Astrocyte (in vitro differentiated cells and primary cell): ENCODE measurements around the gene RIN1. TPM values are rescaled to one million over a fixed set of nuclear protein-coding genes. Genes with fewer than 3 reads are reported as not detected.

ENCODE experiments used
- DNase-seq: peaks from one replicate; pipeline ENCODE4 v3.0.0-alpha.2; 2010; ENCODE audit warnings: low read depth
- FAIRE-seq: peaks from 2 replicates; lab custom pipeline; 2011; peaks lifted over from hg19 to GRCh38; lab: Jason Lieb, UNC
- H2AFZ ChIP-seq: 2 replicates; pipeline ENCODE4 v1.6.0; 2012; ENCODE audit warnings: low read depth, low read length, inconsistent platforms
- H3K27ac ChIP-seq: 2 replicates; pipeline ENCODE4 v1.5.1; 2011; ENCODE audit warnings: low read depth, low read length, inconsistent platforms
- H3K27me3 ChIP-seq: 2 replicates; pipeline ENCODE4 v1.6.0; 2011; ENCODE audit warnings: low read length, inconsistent platforms; ENCODE audit not compliant: insufficient read depth
- H3K36me3 ChIP-seq: 2 replicates; pipeline ENCODE4 v1.5.1; 2011; ENCODE audit warnings: low read length, inconsistent platforms; ENCODE audit not compliant: insufficient read depth
- H3K4me1 ChIP-seq: 2 replicates; pipeline ENCODE4 v1.5.1; 2011; ENCODE audit warnings: low read length, inconsistent platforms; ENCODE audit not compliant: insufficient read depth
- H3K4me2 ChIP-seq: 2 replicates; pipeline ENCODE4 v1.6.0; 2012; ENCODE audit warnings: low read length, inconsistent platforms
- H3K4me3 ChIP-seq: 2 replicates; pipeline ENCODE4 v1.5.1; 2011; ENCODE audit warnings: low read depth, mild to moderate bottlenecking, low read length, inconsistent platforms; ENCODE audit not compliant: insufficient read depth
- H3K79me2 ChIP-seq: 2 replicates; pipeline ENCODE4 v1.6.0; 2012; ENCODE audit warnings: mild to moderate bottlenecking, low read length, inconsistent platforms; ENCODE audit not compliant: insufficient read depth
- H3K9ac ChIP-seq: 2 replicates; pipeline ENCODE4 v1.6.0; 2012; ENCODE audit warnings: mild to moderate bottlenecking, low read length, inconsistent platforms
- H3K9me3 ChIP-seq: 2 replicates; pipeline ENCODE4 v1.5.1; 2012; ENCODE audit warnings: low read depth, mild to moderate bottlenecking, low read length, inconsistent platforms; ENCODE audit not compliant: insufficient read depth
- H4K20me1 ChIP-seq: 2 replicates; pipeline ENCODE4 v1.6.0; 2012; ENCODE audit warnings: low read length, inconsistent platforms; ENCODE audit not compliant: insufficient read depth
- H3K27ac Mint-ChIP-seq: one replicate; pipeline ENCODE4 v1.8.0; 2021; ENCODE audit warnings: mild to moderate bottlenecking, mixed read lengths; ENCODE audit not compliant: unreplicated experiment
- H3K27me3 Mint-ChIP-seq: one replicate; pipeline ENCODE4 v1.8.0; 2021; ENCODE audit warnings: low read depth, mixed read lengths; ENCODE audit not compliant: unreplicated experiment
- H3K36me3 Mint-ChIP-seq: one replicate; pipeline ENCODE4 v1.8.0; 2021; ENCODE audit warnings: low read depth, mixed read lengths; ENCODE audit not compliant: unreplicated experiment
- H3K4me1 Mint-ChIP-seq: one replicate; pipeline ENCODE4 v1.8.0; 2021; ENCODE audit warnings: low read depth, mixed read lengths; ENCODE audit not compliant: unreplicated experiment
- H3K4me3 Mint-ChIP-seq: one replicate; pipeline ENCODE4 v1.8.0; 2021; ENCODE audit warnings: mild to moderate bottlenecking, moderate library complexity, mixed read lengths; ENCODE audit not compliant: unreplicated experiment
- H3K9me3 Mint-ChIP-seq: one replicate; pipeline ENCODE4 v1.8.0; 2021; ENCODE audit warnings: mild to moderate bottlenecking, mixed read lengths; ENCODE audit not compliant: unreplicated experiment
- EZH2 ChIP-seq: IDR thresholded peaks from 2 replicates; pipeline ENCODE4 v1.6.1; 2012; ENCODE audit warnings: mild to moderate bottlenecking, low read length, inconsistent platforms; ENCODE audit not compliant: insufficient read depth
- total RNA-seq: library from RNA; stranded (reverse); gene quantifications from 2 replicates; pipeline ENCODE4 v1.2.1, GENCODE V29; 2021
- TF ChIP-seq, protein P1 (sequence below): IDR thresholded peaks from 2 replicates; pipeline ENCODE4 v1.5.1; 2011; ENCODE audit warnings: low read depth, mild to moderate bottlenecking, inconsistent platforms, low read length, moderate library complexity; ENCODE audit not compliant: insufficient read depth

RIN1 gene
- total RNA-seq, 1 donor from 2014 or later, result 12.0 TPM

- Mint-ChIP-seq H3K27me3 (no peaks in the 10 kb centered on the region), H3K27ac (peak overlapping the region; percentile 99), H3K4me1 (peaks cover 31% of the 10 kb centered on the region), H3K9me3 (no peaks in the 10 kb centered on the region), H3K36me3 (peaks cover 11% of the 10 kb centered on the region), H3K4me3 (peak overlapping the region; percentile 88)
- Histone ChIP-seq H3K9ac (peak overlapping the region; percentile 95), H3K27ac (peak overlapping the region; percentile 96), H3K27me3 (no peaks in the 10 kb centered on the region), H3K4me2 (peak overlapping the region; percentile 99), H4K20me1 (peaks cover 48% of the 10 kb centered on the region), H3K36me3 (peaks cover 3% of the 10 kb centered on the region), H3K4me3 (peak overlapping the region; percentile 74), H3K79me2 (peaks cover 27% of the 10 kb centered on the region), H3K9me3 (no peaks in the 10 kb centered on the region), H3K4me1 (peaks cover 47% of the 10 kb centered on the region), H2AFZ (no peak overlapping the region)
- FAIRE-seq (no peak), DNase-seq (peak; percentile 66)
- TF ChIP-seq, protein P1, sequence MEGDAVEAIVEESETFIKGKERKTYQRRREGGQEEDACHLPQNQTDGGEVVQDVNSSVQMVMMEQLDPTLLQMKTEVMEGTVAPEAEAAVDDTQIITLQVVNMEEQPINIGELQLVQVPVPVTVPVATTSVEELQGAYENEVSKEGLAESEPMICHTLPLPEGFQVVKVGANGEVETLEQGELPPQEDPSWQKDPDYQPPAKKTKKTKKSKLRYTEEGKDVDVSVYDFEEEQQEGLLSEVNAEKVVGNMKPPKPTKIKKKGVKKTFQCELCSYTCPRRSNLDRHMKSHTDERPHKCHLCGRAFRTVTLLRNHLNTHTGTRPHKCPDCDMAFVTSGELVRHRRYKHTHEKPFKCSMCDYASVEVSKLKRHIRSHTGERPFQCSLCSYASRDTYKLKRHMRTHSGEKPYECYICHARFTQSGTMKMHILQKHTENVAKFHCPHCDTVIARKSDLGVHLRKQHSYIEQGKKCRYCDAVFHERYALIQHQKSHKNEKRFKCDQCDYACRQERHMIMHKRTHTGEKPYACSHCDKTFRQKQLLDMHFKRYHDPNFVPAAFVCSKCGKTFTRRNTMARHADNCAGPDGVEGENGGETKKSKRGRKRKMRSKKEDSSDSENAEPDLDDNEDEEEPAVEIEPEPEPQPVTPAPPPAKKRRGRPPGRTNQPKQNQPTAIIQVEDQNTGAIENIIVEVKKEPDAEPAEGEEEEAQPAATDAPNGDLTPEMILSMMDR, result no peak
- no peak for TF ChIP-seq EZH2
These were observed 552 bp downstream of the RIN1 start for GRCh38 chr11:66335531-66336233.

- Mint-ChIP-seq H3K4me3 (peak overlapping the region; percentile 76), H3K27ac (no peak overlapping the region), H3K27me3 (no peaks in the 10 kb centered on the region), H3K9me3 (peaks cover 2% of the 10 kb centered on the region), H3K36me3 (peaks cover 9% of the 10 kb centered on the region), H3K4me1 (peaks cover 31% of the 10 kb centered on the region)
- DNase-seq, result no peak
- peak overlapping the region; percentile 96 for H3K27ac ChIP-seq
- H3K9ac ChIP-seq, result peak overlapping the region; percentile 95
- H3K4me2 ChIP-seq, result peak overlapping the region; percentile 99
- H2AFZ ChIP-seq, result no peak overlapping the region
- H3K36me3 ChIP-seq, result peaks cover 3% of the 10 kb centered on the region
- H3K4me1 ChIP-seq, result peaks cover 47% of the 10 kb centered on the region
- H3K79me2 ChIP-seq, result peaks cover 27% of the 10 kb centered on the region
- TF ChIP-seq, protein P1, result no peak
- TF ChIP-seq EZH2, result no peak
- FAIRE-seq, result no peak
- peaks cover 50% of the 10 kb centered on the region for H4K20me1 ChIP-seq
- no peaks in the 10 kb centered on the region for H3K9me3 ChIP-seq
- peak overlapping the region; percentile 74 for H3K4me3 ChIP-seq
- H3K27me3 ChIP-seq, result no peaks in the 10 kb centered on the region
These were observed 1.4 kb downstream of the RIN1 start for GRCh38 chr11:66334605-66335442.
